Right renal pelvis (tissue), 4 donors: ENCODE data around the gene RNF39. TPM values are rescaled to one million over a fixed set of nuclear protein-coding genes. Genes with fewer than 3 reads are reported as not detected.
A peak's percentile ranks its signal among the peaks of the same experiment; 100 is the strongest.
"Not testable (repeated sequence)": the region's sequence is repeated elsewhere in the genome, so short reads cannot be mapped to it uniquely, and the experiment has no call there.

Experiments
- DNase-seq, 4 donors: peaks; one replicate each; pipeline ENCODE4 v3.0.0-alpha.2; 2013; ENCODE audit warnings: low read depth in 4 of 4, low spot score in 3 of 4, missing footprints in 1 of 4
- polyA plus RNA-seq, 4 donors: library from polyadenylated mRNA; unstranded; fragments of 120-200 nt; gene quantifications; one replicate each; pipeline ENCODE4 v1.2.1, GENCODE V29; 2013; ENCODE audit not compliant: insufficient read length in 4 of 4

Gene RNF39
- polyA plus RNA-seq = 1 to 10 TPM; 1.3 to 1.6 (median 1.5) TPM

- DNase-seq = no peak
Measured at GRCh38 chr6:30075094-30075789, at the start of gene RNF39. Gene RNF39, minus strand, starts transcription at chr6:30075769. Its CDS starts 184 bp downstream, at chr6:30075585.

- DNase-seq = no peak
Measured at GRCh38 chr6:30122515-30122914, 46.9 kb upstream of the RNF39 start.

- DNase-seq = no peak
Measured at GRCh38 chr6:30121446-30122366, 46.1 kb upstream of the RNF39 start.

- not testable (repeated sequence) for DNase-seq
Measured at GRCh38 chr6:30118691-30119090, 43.1 kb upstream of the RNF39 start.

- DNase-seq = no peak
Measured at GRCh38 chr6:30116724-30117123, 41.2 kb upstream of the RNF39 start.

GRCh38 chr6:30113841-30114240 lies 38.3 kb upstream of the RNF39 start:
- no peak for DNase-seq

- DNase-seq = no peak
Measured at GRCh38 chr6:30113003-30113759, 37.6 kb upstream of the RNF39 start, which contains the start of gene TRIM31. Gene TRIM31, minus strand, starts transcription at chr6:30113090. Its CDS starts 285 bp downstream, at chr6:30112805.

- no peak for DNase-seq
Measured at GRCh38 chr6:30112402-30112994, 36.9 kb upstream of the RNF39 start.

- DNase-seq = no peak
Measured at GRCh38 chr6:30111266-30111856, 35.8 kb upstream of the RNF39 start.

GRCh38 chr6:30104661-30105060 lies 29.1 kb upstream of the RNF39 start:
- no peak for DNase-seq

GRCh38 chr6:30103872-30104179 lies 28.3 kb upstream of the RNF39 start:
- no peak for DNase-seq

GRCh38 chr6:30102970-30103871 lies 27.7 kb upstream of the RNF39 start:
- peak; percentile 75 to 83 (median 80) for DNase-seq

- no peak for DNase-seq
Measured at GRCh38 chr6:30102414-30102969, 26.9 kb upstream of the RNF39 start.

GRCh38 chr6:30101444-30102413 lies 26.2 kb upstream of the RNF39 start:
- DNase-seq = peak; percentile 60 to 71 (median 62)

- no peak for DNase-seq
Measured at GRCh38 chr6:30100585-30101443, 25.2 kb upstream of the RNF39 start.

- no peak for DNase-seq
Measured at GRCh38 chr6:30100154-30100553, 24.6 kb upstream of the RNF39 start.
